DMS153 treated with DMSO at 0.1 percent for 48 hours (cell line): ENCODE results near the gene ASTE1.
"Not testable (repeated sequence)": the region's sequence is repeated elsewhere in the genome, so short reads cannot be mapped to it uniquely, and the experiment has no call there.

ENCODE experiments used
- DNase-seq: peaks from one replicate; lab custom pipeline; 2025; ENCODE audit not compliant: unreplicated experiment; lab: John Stamatoyannopoulos, UW

The ASTE1 gene

GRCh38 chr3:131018970-131019369 is 7.7 kb downstream of the ASTE1 start:
- DNase-seq, result no peak

GRCh38 chr3:131009698-131010097 is 16.9 kb downstream of the ASTE1 start:
- no peak for DNase-seq

GRCh38 chr3:131008326-131008725 is 18.3 kb downstream of the ASTE1 start:
- DNase-seq, result no peak

GRCh38 chr3:131007782-131008181 is 18.8 kb downstream of the ASTE1 start:
- DNase-seq, result no peak

- DNase-seq, result no peak
Measured at GRCh38 chr3:131007256-131007655, 19.4 kb downstream of the ASTE1 start.

GRCh38 chr3:131004603-131005002 is 22.0 kb downstream of the ASTE1 start:
- DNase-seq, result no peak

GRCh38 chr3:131001071-131001470 is 25.6 kb downstream of the ASTE1 start:
- DNase-seq, result no peak

- no peak for DNase-seq
Measured at GRCh38 chr3:130997289-130997688, 29.3 kb downstream of the ASTE1 start.

- DNase-seq, result peak; percentile 14
Measured at GRCh38 chr3:130992344-130992743, 34.3 kb downstream of the ASTE1 start.

GRCh38 chr3:130991126-130991525 is 35.5 kb downstream of the ASTE1 start:
- DNase-seq, result no peak

GRCh38 chr3:130990282-130990681 is 36.3 kb downstream of the ASTE1 start:
- DNase-seq, result no peak

GRCh38 chr3:130981469-130981868 is 45.2 kb downstream of the ASTE1 start:
- no peak for DNase-seq

- no peak for DNase-seq
Measured at GRCh38 chr3:130979117-130979516, 47.5 kb downstream of the ASTE1 start.

GRCh38 chr3:130976706-130977105 is 49.9 kb downstream of the ASTE1 start:
- DNase-seq, result no peak

- DNase-seq, result no peak
Measured at GRCh38 chr3:130975251-130975650, 51.4 kb downstream of the ASTE1 start.

- no peak for DNase-seq
Measured at GRCh38 chr3:130974201-130974600, 52.4 kb downstream of the ASTE1 start.

- DNase-seq, result no peak
Measured at GRCh38 chr3:130973406-130973805, 53.2 kb downstream of the ASTE1 start.

- DNase-seq, result not testable (repeated sequence)
Measured at GRCh38 chr3:130972592-130972991, 54.0 kb downstream of the ASTE1 start.

- no peak for DNase-seq
Measured at GRCh38 chr3:130971208-130971607, 55.4 kb downstream of the ASTE1 start.

- no peak for DNase-seq
Measured at GRCh38 chr3:130969621-130970020, 57.0 kb downstream of the ASTE1 start.

GRCh38 chr3:130968221-130968620 is 58.4 kb downstream of the ASTE1 start:
- no peak for DNase-seq

- no peak for DNase-seq
Measured at GRCh38 chr3:130967281-130967680, 59.3 kb downstream of the ASTE1 start.

- no peak for DNase-seq
Measured at GRCh38 chr3:130963878-130964277, 62.7 kb downstream of the ASTE1 start.
